ENCODE results near the gene RPA3. TPM values are rescaled to one million over a fixed set of nuclear protein-coding genes. Genes with fewer than 3 reads are reported as not detected.

RPA3 gene
- total RNA-seq, 1 experiment from 2014 or later: 61.4 TPM

DNA sequence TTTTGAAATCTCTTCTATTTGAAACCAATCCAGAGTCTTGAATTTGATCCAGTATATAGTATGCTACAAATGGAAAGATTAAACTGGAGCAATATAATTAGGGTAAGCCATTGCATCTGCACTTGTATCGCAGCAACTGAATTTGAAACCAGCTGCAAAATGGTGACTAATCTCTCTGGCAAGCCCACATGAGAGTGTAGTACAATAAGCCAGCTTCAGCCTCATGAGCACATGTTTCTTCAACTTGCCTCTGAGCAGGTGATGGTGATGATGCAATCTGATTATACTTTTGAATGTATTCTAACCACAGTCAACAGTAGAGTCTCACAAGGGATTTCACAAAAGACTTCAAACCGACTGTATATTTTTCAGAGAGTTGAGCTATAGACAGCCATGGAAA lies 829 bp upstream of the RPA3 start:
- ChIA-PET POLR2A (ENCODE audit: low non-redundant PET) (no interaction called here), CTCF (no interaction called here)

DNA sequence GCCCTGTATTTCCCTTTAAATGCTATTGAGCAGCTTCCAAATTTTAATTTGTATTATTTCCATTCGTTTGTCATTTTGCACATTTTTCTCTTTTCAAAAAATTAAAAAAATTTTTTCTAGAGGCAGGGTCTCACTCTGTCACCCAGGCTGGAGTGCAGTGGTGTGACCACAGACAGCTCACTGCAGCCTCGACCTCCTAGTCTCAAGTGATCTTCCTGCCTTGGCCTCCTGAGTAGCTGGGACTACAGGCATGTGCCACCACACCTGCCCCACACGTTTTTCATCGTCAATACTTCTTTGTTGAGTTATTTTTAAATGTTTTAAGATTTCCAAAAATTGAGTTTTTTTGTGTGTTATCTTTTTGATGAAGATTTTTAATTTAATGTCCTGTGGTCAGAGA lies 4.7 kb downstream of the RPA3 start:
- intact Hi-C loops (cut with micrococcal nuclease; ENCODE audit: unreplicated experiment): no loop called here
- Histone ChIP-seq H3K9me3 (ENCODE audit: low read depth, low read length, poor library complexity, severe bottlenecking) (no peaks in the 10 kb centered on the region), H3K4me3 (ENCODE audit: low read depth, low read length, poor library complexity, severe bottlenecking) (no peak overlapping the region), H3K4me1 (ENCODE audit: insufficient read depth, low read length, poor library complexity, severe bottlenecking) (peaks cover 6% of the 10 kb centered on the region), H3K27ac (ENCODE audit: low read depth, low read length, poor library complexity, severe bottlenecking) (no peak overlapping the region), H3K36me3 (ENCODE audit: insufficient read depth, low read length, poor library complexity, severe bottlenecking) (no peaks in the 10 kb centered on the region), H3K27me3 (replicated peaks; ENCODE audit: insufficient read depth, low read depth, low read length, poor library complexity) (no peaks in the 10 kb centered on the region)
- no TSS peak for BruUV-seq (replicated peaks)
- ChIA-PET CTCF (no interaction called here), POLR2A (ENCODE audit: low non-redundant PET) (no interaction called here)
- TF ChIP-seq, protein P1, sequence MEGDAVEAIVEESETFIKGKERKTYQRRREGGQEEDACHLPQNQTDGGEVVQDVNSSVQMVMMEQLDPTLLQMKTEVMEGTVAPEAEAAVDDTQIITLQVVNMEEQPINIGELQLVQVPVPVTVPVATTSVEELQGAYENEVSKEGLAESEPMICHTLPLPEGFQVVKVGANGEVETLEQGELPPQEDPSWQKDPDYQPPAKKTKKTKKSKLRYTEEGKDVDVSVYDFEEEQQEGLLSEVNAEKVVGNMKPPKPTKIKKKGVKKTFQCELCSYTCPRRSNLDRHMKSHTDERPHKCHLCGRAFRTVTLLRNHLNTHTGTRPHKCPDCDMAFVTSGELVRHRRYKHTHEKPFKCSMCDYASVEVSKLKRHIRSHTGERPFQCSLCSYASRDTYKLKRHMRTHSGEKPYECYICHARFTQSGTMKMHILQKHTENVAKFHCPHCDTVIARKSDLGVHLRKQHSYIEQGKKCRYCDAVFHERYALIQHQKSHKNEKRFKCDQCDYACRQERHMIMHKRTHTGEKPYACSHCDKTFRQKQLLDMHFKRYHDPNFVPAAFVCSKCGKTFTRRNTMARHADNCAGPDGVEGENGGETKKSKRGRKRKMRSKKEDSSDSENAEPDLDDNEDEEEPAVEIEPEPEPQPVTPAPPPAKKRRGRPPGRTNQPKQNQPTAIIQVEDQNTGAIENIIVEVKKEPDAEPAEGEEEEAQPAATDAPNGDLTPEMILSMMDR (conservative IDR thresholded peaks at IDR 0.05; ENCODE audit: low read depth, low read length): no peak
- TF ChIP-seq EZH2 (IDR thresholded peaks at IDR 0.05; ENCODE audit: borderline replicate concordance, low read depth, low read length, poor library complexity, severe bottlenecking): no peak
- DNase-seq (ENCODE audit: low spot score): no peak

More for the DNA sequence above, 829 bp upstream of the RPA3 start:
- intact Hi-C loops (cut with micrococcal nuclease; ENCODE audit: unreplicated experiment): no loop called here
- no peaks in the 10 kb centered on the region for H3K27me3 ChIP-seq (replicated peaks; ENCODE audit: insufficient read depth, low read depth, low read length, poor library complexity)
- H3K4me1 ChIP-seq (ENCODE audit: insufficient read depth, low read length, poor library complexity, severe bottlenecking): peaks cover 29% of the 10 kb centered on the region
- peak; percentile 51 for DNase-seq (ENCODE audit: low spot score)
- TF ChIP-seq, protein P1 (conservative IDR thresholded peaks at IDR 0.05; ENCODE audit: low read depth, low read length): no peak
- no peak for TF ChIP-seq EZH2 (IDR thresholded peaks at IDR 0.05; ENCODE audit: borderline replicate concordance, low read depth, low read length, poor library complexity, severe bottlenecking)
- no peak overlapping the region for H3K4me3 ChIP-seq (ENCODE audit: low read depth, low read length, poor library complexity, severe bottlenecking)
- peak overlapping the region; percentile 43 for H3K27ac ChIP-seq (ENCODE audit: low read depth, low read length, poor library complexity, severe bottlenecking)
- H3K36me3 ChIP-seq (ENCODE audit: insufficient read depth, low read length, poor library complexity, severe bottlenecking): no peaks in the 10 kb centered on the region
- BruUV-seq (replicated peaks): no TSS peak
- no peaks in the 10 kb centered on the region for H3K9me3 ChIP-seq (ENCODE audit: low read depth, low read length, poor library complexity, severe bottlenecking)

DNA sequence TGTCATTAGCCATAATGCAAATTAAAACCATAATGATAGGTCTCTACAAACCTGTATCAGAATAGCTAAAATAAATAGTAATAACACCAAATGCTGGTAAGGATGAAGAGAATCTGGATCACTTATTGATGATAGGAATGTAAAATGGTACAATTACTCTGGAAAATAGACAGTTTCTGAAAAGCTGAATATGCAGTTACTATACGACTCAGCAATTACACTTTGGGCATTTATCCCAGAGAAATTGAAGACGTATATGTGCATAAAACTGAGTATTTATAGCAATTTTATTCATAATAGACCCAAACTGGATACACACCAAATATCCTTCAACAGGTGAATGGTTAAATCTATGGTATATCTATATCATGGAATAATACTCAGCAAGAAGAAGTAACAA lies 7.9 kb downstream of the RPA3 start:
- no TSS peak for BruUV-seq (replicated peaks)
- Histone ChIP-seq H3K9me3 (ENCODE audit: low read depth, low read length, poor library complexity, severe bottlenecking) (no peaks in the 10 kb centered on the region), H3K27me3 (replicated peaks; ENCODE audit: insufficient read depth, low read depth, low read length, poor library complexity) (no peaks in the 10 kb centered on the region), H3K27ac (ENCODE audit: low read depth, low read length, poor library complexity, severe bottlenecking) (no peak overlapping the region), H3K4me3 (ENCODE audit: low read depth, low read length, poor library complexity, severe bottlenecking) (no peak overlapping the region), H3K4me1 (ENCODE audit: insufficient read depth, low read length, poor library complexity, severe bottlenecking) (no peaks in the 10 kb centered on the region), H3K36me3 (ENCODE audit: insufficient read depth, low read length, poor library complexity, severe bottlenecking) (no peaks in the 10 kb centered on the region)
- intact Hi-C loops (cut with micrococcal nuclease; ENCODE audit: unreplicated experiment): no loop called here
- no peak for TF ChIP-seq EZH2 (IDR thresholded peaks at IDR 0.05; ENCODE audit: borderline replicate concordance, low read depth, low read length, poor library complexity, severe bottlenecking)
- TF ChIP-seq, protein P1 (conservative IDR thresholded peaks at IDR 0.05; ENCODE audit: low read depth, low read length): no peak
- ChIA-PET POLR2A (ENCODE audit: low non-redundant PET) (no interaction called here), CTCF (no interaction called here)
- no peak for DNase-seq (ENCODE audit: low spot score)
